Testis (tissue), 3 donors: ENCODE results near the gene MUS81. TPM values are rescaled to one million over a fixed set of nuclear protein-coding genes. Genes with fewer than 3 reads are reported as not detected.

ENCODE experiments used
- DNase-seq: peaks from one replicate; pipeline ENCODE4 v3.0.0-alpha.2; 2019
- H3K27ac ChIP-seq, 2 donors: fragments of 200-600 bp; sonication (generic); one replicate each; pipeline ENCODE4 v1.5.1; 2019
- H3K27me3 ChIP-seq: fragments of 200-600 bp; sonication (generic); one replicate; pipeline ENCODE4 v1.5.1; 2019
- H3K36me3 ChIP-seq: fragments of 200-600 bp; sonication (generic); one replicate; pipeline ENCODE4 v1.5.1; 2017; ENCODE audit warnings: low read depth; ENCODE audit errors: missing control alignments
- H3K4me1 ChIP-seq: fragments of 200-600 bp; sonication (generic); one replicate; pipeline ENCODE4 v1.5.1; 2019
- H3K4me3 ChIP-seq, 2 donors: fragments of 200-600 bp; sonication (generic); one replicate each; pipeline ENCODE4 v1.5.1; 2017 to 2019
- H3K9me3 ChIP-seq: fragments of 200-600 bp; sonication (generic); one replicate; pipeline ENCODE4 v1.5.1; 2017
- CTCF ChIP-seq, 3 experiments: fragments of 450-650 bp in 2 of 3; fragments of 200-600 bp in 1 of 3; sonication (generic) in 1 of 3; IDR thresholded peaks; one replicate each; pipeline ENCODE4 v1.5.1; 2016 to 2019; ENCODE audit warnings: antibody characterized with exemption in 3 of 3, mild to moderate bottlenecking in 2 of 3, moderate library complexity in 1 of 3
- POLR2A ChIP-seq: fragments of 450-650 bp; IDR thresholded peaks from one replicate; pipeline ENCODE4 v1.6.1; 2017; ENCODE audit warnings: antibody characterized with exemption, mild to moderate bottlenecking, moderate library complexity
- WGBS, 2 donors: methylation state at CpG; one replicate each; pipeline ENCODE4 v1.1.5; 2018; 5-methylcytosine and 5-hydroxymethylcytosine counted together
- intact Hi-C: fragments of 100-400 bp; cut with DNase I; formaldehyde crosslinking; loops from one replicate; pipeline ENCODE4 v1.15.1; 2023; ENCODE audit warnings: low total_unique reads
- polyA plus RNA-seq: library from polyadenylated mRNA; stranded (reverse); fragments of 350-450 nt; fragmentation: Illumina TruSeq; extraction: RNeasy Lipid Tissue Mini Kit (QIAGEN cat#74804); gene quantifications from one replicate; pipeline ENCODE4 v1.2.3, GENCODE V29; 2014; ENCODE audit warnings: low read depth, low replicate concordance; ENCODE audit not compliant: insufficient read depth
- total RNA-seq, 2 donors: library from RNA; depleted of rRNA; stranded (reverse); fragments of >200 nt; gene quantifications; one replicate each; pipeline ENCODE4 v1.2.3, GENCODE V29; 2016

Gene MUS81
- total and polyA plus RNA-seq, 3 donors from 2014 or later, result 49.9 to 74.0 (median 57.2) TPM

- no peak overlapping the region for H3K27ac ChIP-seq
- WGBS, 2 donors, result 73 to 85% methylated on average over 10 to 12 of the region's 12 CpGs
- H3K4me3 ChIP-seq, result no peak overlapping the region
- intact Hi-C loops, result no loop called here
- no peak for DNase-seq
- TF ChIP-seq POLR2A, result no peak
- TF ChIP-seq CTCF (IDR thresholded peaks at IDR 0.05), result no peak
- no peaks in the 10 kb centered on the region for H3K36me3 ChIP-seq
- no peaks in the 10 kb centered on the region for H3K9me3 ChIP-seq
- H3K27me3 ChIP-seq, result no peaks in the 10 kb centered on the region
- H3K4me1 ChIP-seq, result peaks cover 7% of the 10 kb centered on the region
Measured at GRCh38 chr11:65863889-65864705, 3.9 kb downstream of the MUS81 start.

GRCh38 chr11:65864706-65865471 is 4.7 kb downstream of the MUS81 start:
- DNase-seq, result no peak
- 83 to 93% methylated on average over 3 to 18 of the region's 18 CpGs for WGBS, 2 donors
- no peak for TF ChIP-seq CTCF (IDR thresholded peaks at IDR 0.05)
- TF ChIP-seq POLR2A, result no peak
- intact Hi-C loops, result no loop called here
- Histone ChIP-seq H3K4me1 (peaks cover 7% of the 10 kb centered on the region), H3K27ac (no peak overlapping the region), H3K36me3 (no peaks in the 10 kb centered on the region), H3K9me3 (no peaks in the 10 kb centered on the region), H3K27me3 (no peaks in the 10 kb centered on the region), H3K4me3 (no peak overlapping the region)

- 83 to 92% methylated on average over 4 to 9 of the region's 9 CpGs for WGBS, 2 donors
Measured at GRCh38 chr11:65865550-65866172, 5.4 kb downstream of the MUS81 start.

More at GRCh38 chr11:65865550-65866172, 5.4 kb downstream of the MUS81 start:
- no peaks in the 10 kb centered on the region for H3K9me3 ChIP-seq
- no peaks in the 10 kb centered on the region for H3K27me3 ChIP-seq
- H3K27ac ChIP-seq, result no peak overlapping the region
- intact Hi-C loops, result no loop called here
- H3K36me3 ChIP-seq, result no peaks in the 10 kb centered on the region
- DNase-seq, result no peak
- no peak overlapping the region for H3K4me3 ChIP-seq
- no peak for TF ChIP-seq POLR2A
- TF ChIP-seq CTCF (IDR thresholded peaks at IDR 0.05), result no peak
- peaks cover 7% of the 10 kb centered on the region for H3K4me1 ChIP-seq
